GM19351 (cell line): Measurements from ENCODE around the gene ANKFY1.

Source experiments
- ATAC-seq: cut with Tn5 transposase; IDR thresholded peaks from one replicate; pipeline ENCODE4 v1.9.1; 2021; ENCODE audit warnings: mild to moderate bottlenecking, moderate library complexity; ENCODE audit not compliant: unreplicated experiment

ANKFY1 gene

GRCh38 chr17:4184811-4185210, 79.0 kb downstream of the ANKFY1 start:
- ATAC-seq = no peak

- no peak for ATAC-seq
Observed at GRCh38 chr17:4182043-4182442, 81.7 kb downstream of the ANKFY1 start.

GRCh38 chr17:4180791-4181190, 83.0 kb downstream of the ANKFY1 start:
- ATAC-seq = no peak

- ATAC-seq = no peak
Observed at GRCh38 chr17:4179071-4179470, 84.7 kb downstream of the ANKFY1 start.

- ATAC-seq = no peak
Observed at GRCh38 chr17:4178651-4179050, 85.1 kb downstream of the ANKFY1 start.

GRCh38 chr17:4177806-4178205, 86.0 kb downstream of the ANKFY1 start:
- no peak for ATAC-seq

GRCh38 chr17:4176808-4177472, 86.8 kb downstream of the ANKFY1 start:
- ATAC-seq = no peak

- ATAC-seq = no peak
Observed at GRCh38 chr17:4175921-4176807, 87.6 kb downstream of the ANKFY1 start.

GRCh38 chr17:4174556-4174955, 89.2 kb downstream of the ANKFY1 start:
- no peak for ATAC-seq

- ATAC-seq = no peak
Observed at GRCh38 chr17:4173781-4174180, 90.0 kb downstream of the ANKFY1 start.

GRCh38 chr17:4172356-4172755, 91.4 kb downstream of the ANKFY1 start:
- no peak for ATAC-seq

- ATAC-seq = no peak
Observed at GRCh38 chr17:4170639-4171280, 93.0 kb downstream of the ANKFY1 start.

- ATAC-seq = no peak
Observed at GRCh38 chr17:4167786-4168185, 96.0 kb downstream of the ANKFY1 start.

GRCh38 chr17:4166419-4166818, 97.4 kb downstream of the ANKFY1 start:
- no peak for ATAC-seq

GRCh38 chr17:4165301-4166010, 98.3 kb downstream of the ANKFY1 start:
- no peak for ATAC-seq

- ATAC-seq = no peak
Observed at GRCh38 chr17:4163951-4164350, 99.8 kb downstream of the ANKFY1 start.

- ATAC-seq = no peak
Observed at GRCh38 chr17:4162775-4163466, 100.9 kb downstream of the ANKFY1 start.

- ATAC-seq = no peak
Observed at GRCh38 chr17:4162321-4162720, 101.5 kb downstream of the ANKFY1 start.

- no peak for ATAC-seq
Observed at GRCh38 chr17:4161967-4162305, 101.8 kb downstream of the ANKFY1 start.

- no peak for ATAC-seq
Observed at GRCh38 chr17:4161192-4161966, 102.4 kb downstream of the ANKFY1 start.
